Measurements from ENCODE around the gene GPR151.

Gene GPR151

GRCh38 chr5:146494656-146495055, 21.3 kb downstream of the GPR151 start:
- H3K9me3 Mint-ChIP-seq: no peaks in the 10 kb centered on the region
- no peak overlapping the region for H3K4me3 Mint-ChIP-seq
- peaks cover 55% of the 10 kb centered on the region for H3K36me3 Mint-ChIP-seq (ENCODE audit: low read depth)
- no peaks in the 10 kb centered on the region for H3K27me3 Mint-ChIP-seq
- ATAC-seq (no peak), DNase-seq (no peak)
- peaks cover 2% of the 10 kb centered on the region for H3K4me1 Mint-ChIP-seq
- no peak overlapping the region for H3K27ac Mint-ChIP-seq

DNA sequence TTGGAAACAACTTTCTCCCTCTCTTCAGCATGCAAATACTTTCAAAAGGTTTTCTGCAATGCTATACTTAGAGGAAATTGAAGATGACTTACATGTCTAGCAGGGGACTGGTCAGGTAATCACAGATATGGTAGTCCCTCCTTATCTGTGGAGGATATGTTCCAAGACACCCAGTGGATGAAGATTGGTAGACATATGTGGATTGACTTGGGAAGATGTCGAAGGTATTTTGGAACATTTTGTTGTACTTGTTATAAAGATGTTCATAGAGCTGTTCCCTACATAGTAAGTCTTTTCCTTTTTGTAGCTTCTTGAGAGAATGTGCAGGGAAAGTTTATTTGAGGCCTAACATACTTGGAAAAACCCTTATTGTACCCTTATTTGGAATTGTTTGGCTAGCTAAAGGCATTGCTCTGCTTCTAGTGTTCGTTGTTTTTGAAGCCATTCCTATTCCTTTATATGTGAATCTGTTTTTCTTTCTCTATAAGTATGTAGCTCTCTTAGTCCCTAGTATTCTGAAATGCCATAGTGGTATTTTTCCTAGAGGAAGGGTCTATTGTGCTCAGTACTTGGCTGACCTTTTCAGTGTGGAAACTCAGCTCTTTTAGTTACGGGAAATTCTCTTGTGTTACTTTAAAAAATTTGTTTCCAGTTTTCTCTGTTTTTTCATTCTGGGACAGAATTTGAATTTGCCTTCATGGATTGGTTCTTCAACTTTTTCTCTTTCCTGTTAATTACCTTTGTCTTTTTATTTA, 25.7 kb downstream of the GPR151 start:
- ATAC-seq (no peak), DNase-seq (no peak)
- Mint-ChIP-seq H3K4me1 (peaks cover 2% of the 10 kb centered on the region), H3K4me3 (no peak overlapping the region), H3K36me3 (ENCODE audit: low read depth) (peaks cover 61% of the 10 kb centered on the region), H3K9me3 (no peaks in the 10 kb centered on the region), H3K27ac (no peak overlapping the region), H3K27me3 (no peaks in the 10 kb centered on the region)

DNA sequence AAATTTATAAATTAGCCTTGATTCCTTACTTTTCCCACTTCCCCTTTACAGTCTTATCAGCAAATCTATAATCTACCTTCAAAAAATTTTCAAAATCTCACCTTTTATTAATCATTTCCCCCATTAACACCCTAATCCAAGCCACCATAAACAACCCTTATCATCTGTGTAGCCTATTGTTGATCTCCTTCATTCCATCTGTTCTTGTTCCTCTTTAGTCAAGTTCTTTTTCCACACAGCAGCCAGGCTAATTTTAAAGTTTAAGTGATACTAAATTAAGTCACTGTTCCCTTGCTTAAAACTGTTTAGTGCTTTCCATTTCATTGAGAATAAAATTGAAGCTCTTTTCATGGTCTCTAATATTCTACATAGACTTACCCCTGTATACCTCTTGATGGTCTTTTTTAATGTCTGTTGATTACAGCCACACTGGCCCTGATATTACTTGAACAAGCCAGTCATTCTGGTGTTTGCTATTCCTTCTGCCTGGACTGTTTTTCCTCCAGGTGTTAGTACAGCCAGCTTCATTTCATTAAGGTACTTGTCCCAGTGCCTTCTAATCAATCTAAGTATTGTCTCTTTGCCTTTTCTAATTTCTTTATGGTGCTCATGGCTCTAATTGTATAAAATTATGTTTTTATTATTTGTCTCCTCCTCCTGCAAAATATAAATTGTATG, 31.1 kb downstream of the GPR151 start:
- peaks cover 68% of the 10 kb centered on the region for H3K36me3 Mint-ChIP-seq (ENCODE audit: low read depth)
- H3K4me1 Mint-ChIP-seq: no peaks in the 10 kb centered on the region
- no peaks in the 10 kb centered on the region for H3K27me3 Mint-ChIP-seq
- no peak for ATAC-seq
- DNase-seq: no peak
- H3K27ac Mint-ChIP-seq: no peak overlapping the region
- no peak overlapping the region for H3K4me3 Mint-ChIP-seq
- no peaks in the 10 kb centered on the region for H3K9me3 Mint-ChIP-seq

DNA sequence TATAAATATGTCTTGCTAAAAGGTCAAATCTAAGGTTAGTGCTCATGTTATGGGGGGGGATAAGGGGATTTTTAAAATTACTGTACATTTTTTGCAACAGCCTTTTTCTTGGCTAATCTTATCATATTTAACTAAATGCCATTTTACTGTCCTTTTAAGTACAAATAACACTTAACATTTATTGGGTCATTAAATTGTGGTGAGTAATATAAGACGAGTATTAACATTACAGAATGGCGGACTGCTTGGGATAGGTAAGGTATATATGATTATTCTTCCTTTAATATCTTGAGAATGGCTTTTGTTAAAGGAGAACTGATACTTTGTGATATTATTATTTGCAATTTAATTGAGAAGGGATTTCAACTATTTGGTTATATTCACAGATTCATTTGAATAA, 33.2 kb downstream of the GPR151 start:
- peaks cover 60% of the 10 kb centered on the region for H3K36me3 Mint-ChIP-seq (ENCODE audit: low read depth)
- no peak overlapping the region for H3K27ac Mint-ChIP-seq
- no peaks in the 10 kb centered on the region for H3K27me3 Mint-ChIP-seq
- ATAC-seq (no peak), DNase-seq (no peak)
- H3K9me3 Mint-ChIP-seq: no peaks in the 10 kb centered on the region
- H3K4me3 Mint-ChIP-seq: no peak overlapping the region
- no peaks in the 10 kb centered on the region for H3K4me1 Mint-ChIP-seq

- DNase-seq (no peak), ATAC-seq (no peak)
- Mint-ChIP-seq H3K4me3 (no peak overlapping the region), H3K9me3 (no peaks in the 10 kb centered on the region), H3K27ac (no peak overlapping the region), H3K4me1 (no peaks in the 10 kb centered on the region), H3K36me3 (ENCODE audit: low read depth) (peaks cover 62% of the 10 kb centered on the region), H3K27me3 (no peaks in the 10 kb centered on the region)
Measured at GRCh38 chr5:146475906-146476305, 40.1 kb downstream of the GPR151 start.

DNA sequence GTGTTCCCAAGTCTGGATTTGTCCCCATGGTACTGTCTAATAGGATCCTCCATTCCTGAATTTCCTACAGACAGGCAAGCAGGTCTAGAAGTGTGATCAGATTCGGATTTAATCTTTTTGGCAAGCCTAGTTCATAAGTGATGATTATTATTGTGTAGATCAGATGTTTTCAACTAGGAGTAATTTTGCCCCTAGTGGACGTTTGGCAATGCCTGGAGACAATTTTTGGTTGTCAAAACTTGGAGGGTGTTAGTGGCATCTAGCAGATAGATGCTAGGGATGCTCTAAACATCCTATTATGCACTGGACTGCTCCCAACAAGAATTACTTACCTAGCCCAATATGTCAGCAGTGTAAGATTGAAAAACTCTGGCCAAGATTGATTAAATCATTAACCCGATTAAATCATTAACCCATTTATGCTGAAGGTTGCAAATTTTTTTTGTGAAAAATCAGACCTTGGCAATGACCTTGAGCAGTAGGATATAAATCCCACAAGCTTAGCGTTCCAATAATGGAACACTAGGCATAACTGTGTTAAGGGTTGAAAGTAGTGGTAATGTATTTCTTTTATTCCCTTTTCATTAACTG, 40.7 kb downstream of the GPR151 start:
- Mint-ChIP-seq H3K27ac (no peak overlapping the region), H3K4me3 (no peak overlapping the region), H3K9me3 (no peaks in the 10 kb centered on the region), H3K36me3 (ENCODE audit: low read depth) (peaks cover 66% of the 10 kb centered on the region), H3K4me1 (no peaks in the 10 kb centered on the region), H3K27me3 (no peaks in the 10 kb centered on the region)
- ATAC-seq (no peak), DNase-seq (no peak)

- Mint-ChIP-seq H3K9me3 (no peaks in the 10 kb centered on the region), H3K4me1 (no peaks in the 10 kb centered on the region), H3K4me3 (no peak overlapping the region), H3K36me3 (ENCODE audit: low read depth) (peaks cover 65% of the 10 kb centered on the region), H3K27me3 (no peaks in the 10 kb centered on the region), H3K27ac (no peak overlapping the region)
- DNase-seq (no peak), ATAC-seq (no peak)
Measured at GRCh38 chr5:146474065-146474464, 41.9 kb downstream of the GPR151 start.

DNA sequence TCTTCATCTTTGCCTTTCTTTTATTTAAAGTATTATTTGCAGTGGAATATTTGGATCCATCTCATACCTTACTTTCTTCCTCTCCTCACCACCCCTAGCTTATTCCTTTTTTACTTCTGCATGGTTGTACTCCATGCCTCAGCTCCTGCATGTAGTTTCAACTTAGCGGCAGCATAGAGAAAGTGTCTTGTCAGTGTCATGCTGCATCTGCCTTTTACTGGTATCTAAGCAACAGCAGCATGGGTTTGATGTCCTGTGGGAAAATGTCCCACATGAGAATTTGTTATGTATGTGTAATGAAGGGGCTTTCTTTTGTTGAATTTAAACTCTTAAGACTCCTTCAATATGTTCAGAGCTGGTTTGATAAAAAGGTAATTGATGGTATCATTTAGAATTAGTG, 48.2 kb downstream of the GPR151 start:
- ATAC-seq: no peak
- Mint-ChIP-seq H3K36me3 (ENCODE audit: low read depth) (peaks cover 64% of the 10 kb centered on the region), H3K4me1 (peaks cover 8% of the 10 kb centered on the region), H3K9me3 (no peaks in the 10 kb centered on the region), H3K4me3 (no peak overlapping the region), H3K27ac (no peak overlapping the region), H3K27me3 (no peaks in the 10 kb centered on the region)
- no peak for DNase-seq

DNA sequence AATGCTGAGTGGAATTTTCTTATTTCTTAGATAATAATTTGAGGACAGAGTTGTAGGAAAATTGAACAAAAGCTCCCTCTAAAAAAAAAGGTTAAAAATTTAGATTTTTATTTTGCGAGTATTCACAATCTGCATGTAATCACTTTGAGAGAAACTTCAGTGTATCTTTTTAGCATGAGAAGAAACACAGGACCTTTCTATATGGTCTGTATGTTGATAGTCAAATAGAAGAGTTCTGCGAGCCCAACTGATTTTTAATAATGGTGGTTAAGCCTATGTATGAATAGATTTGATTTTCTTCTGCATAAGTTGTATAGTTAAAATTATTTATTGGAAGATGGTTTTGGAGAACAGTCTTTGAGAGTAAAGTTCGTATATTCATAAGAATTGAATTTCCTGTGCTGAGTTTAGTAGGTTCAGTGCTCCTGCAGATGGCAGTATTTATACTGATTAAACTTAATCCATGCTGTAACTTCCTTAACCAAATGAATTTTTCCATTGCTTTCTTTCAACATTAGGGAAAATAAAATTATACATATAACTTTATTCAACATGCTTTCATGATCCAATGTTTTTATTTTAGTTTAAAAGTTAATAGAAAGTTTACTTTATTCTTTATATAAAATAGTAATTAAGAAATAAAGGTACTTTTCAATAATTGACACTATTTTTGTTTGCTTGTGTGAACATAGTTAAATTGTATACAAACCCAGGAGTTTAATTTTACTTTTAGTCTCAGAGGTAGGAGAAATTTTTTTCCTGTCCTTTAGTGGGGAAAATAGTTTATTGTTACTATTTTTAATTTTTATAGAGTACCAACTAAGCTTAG, 49.3 kb downstream of the GPR151 start:
- H3K27me3 Mint-ChIP-seq: no peaks in the 10 kb centered on the region
- peaks cover 59% of the 10 kb centered on the region for H3K36me3 Mint-ChIP-seq (ENCODE audit: low read depth)
- H3K9me3 Mint-ChIP-seq: no peaks in the 10 kb centered on the region
- H3K27ac Mint-ChIP-seq: no peak overlapping the region
- ATAC-seq (no peak), DNase-seq (no peak)
- H3K4me1 Mint-ChIP-seq: peaks cover 8% of the 10 kb centered on the region
- no peak overlapping the region for H3K4me3 Mint-ChIP-seq

DNA sequence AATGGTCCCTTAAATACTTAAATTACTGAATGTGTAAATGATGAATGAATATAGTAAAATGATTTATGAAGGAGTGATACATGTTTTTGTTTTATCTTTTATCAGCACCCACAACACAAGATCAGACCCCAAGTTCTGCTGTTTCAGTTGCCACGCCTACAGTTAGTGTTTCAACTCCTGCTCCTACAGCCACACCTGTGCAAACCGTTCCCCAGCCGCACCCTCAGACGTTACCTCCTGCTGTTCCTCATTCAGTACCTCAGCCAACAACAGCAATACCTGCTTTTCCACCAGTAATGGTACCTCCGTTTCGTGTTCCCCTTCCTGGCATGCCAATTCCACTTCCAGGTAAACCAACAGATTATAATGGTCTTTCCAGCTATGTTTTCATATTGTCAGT, 52.5 kb downstream of the GPR151 start:
- Mint-ChIP-seq H3K27me3 (no peaks in the 10 kb centered on the region), H3K4me3 (no peak overlapping the region), H3K27ac (no peak overlapping the region), H3K4me1 (peaks cover 8% of the 10 kb centered on the region), H3K9me3 (no peaks in the 10 kb centered on the region), H3K36me3 (ENCODE audit: low read depth) (peaks cover 64% of the 10 kb centered on the region)
- no peak for DNase-seq
- no peak for ATAC-seq
